ENCODE measurements around the gene NUDT6.
"Not testable (repeated sequence)": the region's sequence is repeated elsewhere in the genome, so short reads cannot be mapped to it uniquely, and the experiment has no call there.

The NUDT6 gene

GRCh38 chr4:122868235-122868634 lies 54.2 kb downstream of the NUDT6 start:
- not testable (repeated sequence) for H3K4me1 ChIP-seq (ENCODE audit: insufficient read depth, low read length); H3K9ac ChIP-seq (ENCODE audit: low read depth, low read length); H3K9me3 ChIP-seq (ENCODE audit: insufficient read depth, low read depth, low read length); H3K27ac ChIP-seq (ENCODE audit: low read length); H3K4me3 ChIP-seq (ENCODE audit: low read length); H3K27me3 ChIP-seq (ENCODE audit: insufficient read depth, low read length)
- peaks cover 19% of the 10 kb centered on the region; the same call in 1 of the 2 replicates for H3K36me3 ChIP-seq (ENCODE audit: insufficient read depth, low read depth, low read length)

DNA sequence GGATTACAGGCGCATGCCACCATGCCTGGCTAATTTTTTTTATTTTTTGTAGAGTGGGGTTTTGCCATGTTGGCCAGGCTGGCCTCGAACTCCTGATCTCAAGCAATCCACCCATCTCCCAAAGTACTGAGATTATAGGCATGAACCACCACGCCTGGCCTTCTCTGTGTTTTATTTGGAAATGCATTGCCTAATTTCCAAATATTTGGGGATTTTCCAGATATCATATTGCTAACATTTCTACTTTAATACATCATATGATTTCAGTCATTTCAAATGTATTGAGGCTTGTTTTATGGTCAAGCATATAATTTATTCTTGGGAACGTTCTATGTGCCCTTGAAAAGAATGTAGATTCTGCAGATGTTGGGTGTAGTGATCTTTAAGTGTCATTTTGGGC lies 57.0 kb downstream of the NUDT6 start:
- Histone ChIP-seq H3K27ac (ENCODE audit: low read length) (no peak overlapping the region), H3K9ac (ENCODE audit: low read depth, low read length) (no peak overlapping the region), H3K4me3 (ENCODE audit: low read length) (no peak overlapping the region), H3K36me3 (ENCODE audit: insufficient read depth, low read depth, low read length) (peaks cover 14% of the 10 kb centered on the region), H3K4me1 (ENCODE audit: insufficient read depth, low read length) (peaks cover 18% of the 10 kb centered on the region), H3K27me3 (ENCODE audit: insufficient read depth, low read length) (no peaks in the 10 kb centered on the region), H3K9me3 (ENCODE audit: insufficient read depth, low read depth, low read length) (no peaks in the 10 kb centered on the region)

- H3K27ac ChIP-seq (ENCODE audit: low read length) = no peak overlapping the region
- H3K9ac ChIP-seq (ENCODE audit: low read depth, low read length) = no peak overlapping the region
- peaks cover 22% of the 10 kb centered on the region for H3K4me1 ChIP-seq (ENCODE audit: insufficient read depth, low read length)
- no peak overlapping the region for H3K4me3 ChIP-seq (ENCODE audit: low read length)
- H3K27me3 ChIP-seq (ENCODE audit: insufficient read depth, low read length) = no peaks in the 10 kb centered on the region
- no peaks in the 10 kb centered on the region for H3K9me3 ChIP-seq (ENCODE audit: insufficient read depth, low read depth, low read length)
- H3K36me3 ChIP-seq (ENCODE audit: insufficient read depth, low read depth, low read length) = peaks cover 19% of the 10 kb centered on the region
These were observed 58.8 kb downstream of the NUDT6 start for GRCh38 chr4:122863639-122864038.

DNA sequence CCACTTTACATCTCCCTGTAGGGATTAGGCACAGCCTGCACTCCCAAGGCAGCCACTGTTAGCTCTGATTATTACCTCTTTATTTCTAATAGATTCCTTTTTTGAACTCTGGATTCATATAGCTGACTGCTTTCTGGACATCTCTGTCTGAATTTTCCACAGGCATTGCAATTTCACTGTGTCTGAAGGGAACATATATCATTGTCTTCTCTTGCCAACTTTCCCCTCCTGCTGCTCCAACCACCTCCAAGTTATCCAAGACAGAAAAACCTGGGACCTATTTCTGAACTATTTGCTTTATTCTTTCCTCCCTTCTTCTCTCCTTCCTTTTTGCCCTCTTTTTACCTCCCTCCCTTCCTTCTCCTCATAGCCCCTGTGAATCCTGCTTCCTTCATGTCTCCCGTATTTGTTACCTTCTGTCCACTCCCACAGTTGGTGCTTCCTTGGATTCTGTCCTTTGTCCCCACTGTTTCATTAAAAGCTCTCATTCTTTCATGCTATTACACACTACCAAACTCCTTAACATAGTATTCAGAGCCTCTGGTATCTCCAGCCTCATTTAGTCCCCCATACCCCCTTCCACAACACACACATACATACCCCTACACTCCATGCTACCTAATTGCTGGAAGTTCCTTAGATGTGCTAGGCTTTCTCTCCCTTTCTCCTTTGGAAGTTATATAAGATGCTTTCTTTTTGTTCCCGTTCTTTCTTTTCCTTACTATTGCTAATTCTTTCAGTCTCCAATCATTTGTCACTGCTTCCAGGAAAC lies 61.0 kb downstream of the NUDT6 start:
- H3K27ac ChIP-seq (ENCODE audit: low read length) = no peak overlapping the region
- peaks cover 21% of the 10 kb centered on the region for H3K36me3 ChIP-seq (ENCODE audit: insufficient read depth, low read depth, low read length)
- peaks cover 37% of the 10 kb centered on the region for H3K4me1 ChIP-seq (ENCODE audit: insufficient read depth, low read length)
- no peaks in the 10 kb centered on the region for H3K27me3 ChIP-seq (ENCODE audit: insufficient read depth, low read length)
- H3K4me3 ChIP-seq (ENCODE audit: low read length) = no peak overlapping the region
- no peaks in the 10 kb centered on the region for H3K9me3 ChIP-seq (ENCODE audit: insufficient read depth, low read depth, low read length)
- H3K9ac ChIP-seq (ENCODE audit: low read depth, low read length) = no peak overlapping the region

DNA sequence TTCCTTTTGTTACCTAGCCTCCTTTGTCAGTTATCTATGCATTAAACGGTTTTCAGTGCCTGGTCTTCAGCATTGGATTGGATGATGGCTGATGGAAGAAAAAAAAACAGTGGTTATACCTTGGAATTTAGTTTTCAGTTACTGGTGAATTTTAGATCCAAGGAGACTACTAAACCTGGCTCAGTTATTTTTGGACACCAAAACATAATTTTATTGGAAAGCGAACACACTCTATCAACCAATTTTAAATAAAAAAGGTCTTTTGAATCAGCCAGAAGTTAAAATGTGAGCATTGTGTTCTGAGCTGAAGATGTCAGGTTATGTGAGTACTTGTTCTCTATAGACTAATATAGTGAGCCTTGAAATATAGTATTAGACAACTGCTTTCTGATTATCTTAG lies 63.7 kb downstream of the NUDT6 start:
- no peak overlapping the region for H3K9ac ChIP-seq (ENCODE audit: low read depth, low read length)
- H3K36me3 ChIP-seq (ENCODE audit: insufficient read depth, low read depth, low read length) = peaks cover 29% of the 10 kb centered on the region
- H3K27me3 ChIP-seq (ENCODE audit: insufficient read depth, low read length) = no peaks in the 10 kb centered on the region
- H3K9me3 ChIP-seq (ENCODE audit: insufficient read depth, low read depth, low read length) = no peaks in the 10 kb centered on the region
- no peak overlapping the region for H3K4me3 ChIP-seq (ENCODE audit: low read length)
- peaks cover 58% of the 10 kb centered on the region for H3K4me1 ChIP-seq (ENCODE audit: insufficient read depth, low read length)
- H3K27ac ChIP-seq (ENCODE audit: low read length) = no peak overlapping the region

- Histone ChIP-seq H3K9me3 (ENCODE audit: insufficient read depth, low read depth, low read length) (no peaks in the 10 kb centered on the region), H3K4me3 (ENCODE audit: low read length) (no peak overlapping the region), H3K4me1 (ENCODE audit: insufficient read depth, low read length) (peaks cover 58% of the 10 kb centered on the region), H3K27ac (ENCODE audit: low read length) (no peak overlapping the region), H3K36me3 (ENCODE audit: insufficient read depth, low read depth, low read length) (peaks cover 36% of the 10 kb centered on the region), H3K9ac (ENCODE audit: low read depth, low read length) (no peak overlapping the region), H3K27me3 (ENCODE audit: insufficient read depth, low read length) (no peaks in the 10 kb centered on the region)
These were observed 65.2 kb downstream of the NUDT6 start for GRCh38 chr4:122857160-122857559.

DNA sequence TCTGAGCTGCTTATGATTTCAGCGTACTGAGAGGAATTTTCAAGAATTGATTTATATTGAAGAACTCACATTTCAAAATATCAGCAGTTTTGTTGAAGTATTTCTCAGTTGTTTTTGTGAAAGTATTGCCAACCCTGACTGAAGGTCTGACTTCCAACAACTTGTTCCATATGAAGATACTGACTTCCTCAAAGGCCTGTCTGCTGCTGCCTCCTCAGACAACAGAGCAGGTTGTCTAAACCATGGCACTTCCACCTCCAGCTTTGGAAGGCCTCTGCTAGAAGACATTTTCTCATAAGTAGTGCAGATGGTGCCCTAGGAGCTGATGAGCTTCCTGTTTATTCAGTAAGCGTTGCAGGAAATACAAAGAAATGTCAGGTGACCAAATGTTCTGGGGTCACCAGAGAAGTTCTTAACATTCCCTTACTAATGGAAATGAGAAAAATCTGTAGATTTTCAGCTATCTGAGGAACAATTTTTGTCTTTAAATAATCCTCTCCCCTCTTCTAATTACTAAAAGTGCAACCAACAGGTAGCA lies 67.0 kb downstream of the NUDT6 start:
- Histone ChIP-seq H3K27me3 (ENCODE audit: insufficient read depth, low read length) (no peaks in the 10 kb centered on the region), H3K9ac (ENCODE audit: low read depth, low read length) (no peak overlapping the region), H3K9me3 (ENCODE audit: insufficient read depth, low read depth, low read length) (no peaks in the 10 kb centered on the region), H3K4me3 (ENCODE audit: low read length) (no peak overlapping the region), H3K27ac (ENCODE audit: low read length) (no peak overlapping the region), H3K4me1 (ENCODE audit: insufficient read depth, low read length) (peaks cover 54% of the 10 kb centered on the region), H3K36me3 (ENCODE audit: insufficient read depth, low read depth, low read length) (peaks cover 35% of the 10 kb centered on the region)

- Histone ChIP-seq H3K36me3 (ENCODE audit: insufficient read depth, low read depth, low read length) (peaks cover 35% of the 10 kb centered on the region), H3K27ac (ENCODE audit: low read length) (no peak overlapping the region), H3K4me1 (ENCODE audit: insufficient read depth, low read length) (peaks cover 57% of the 10 kb centered on the region), H3K4me3 (ENCODE audit: low read length) (peak overlapping the region; percentile 13; the same call in 1 of the 2 replicates), H3K9ac (ENCODE audit: low read depth, low read length) (no peak overlapping the region), H3K9me3 (ENCODE audit: insufficient read depth, low read depth, low read length) (no peaks in the 10 kb centered on the region), H3K27me3 (ENCODE audit: insufficient read depth, low read length) (no peaks in the 10 kb centered on the region)
These were observed 67.7 kb downstream of the NUDT6 start for GRCh38 chr4:122854447-122855352.

GRCh38 chr4:122851568-122851967 lies 70.8 kb downstream of the NUDT6 start:
- H3K9me3 ChIP-seq (ENCODE audit: insufficient read depth, low read depth, low read length) = no peaks in the 10 kb centered on the region
- peaks cover 53% of the 10 kb centered on the region for H3K4me1 ChIP-seq (ENCODE audit: insufficient read depth, low read length)

GRCh38 chr4:122849789-122850188 lies 72.6 kb downstream of the NUDT6 start:
- H3K36me3 ChIP-seq (ENCODE audit: insufficient read depth, low read depth, low read length) = peaks cover 57% of the 10 kb centered on the region
- not testable (repeated sequence) for H3K9ac ChIP-seq (ENCODE audit: low read depth, low read length); H3K27me3 ChIP-seq (ENCODE audit: insufficient read depth, low read length); H3K27ac ChIP-seq (ENCODE audit: low read length); H3K4me3 ChIP-seq (ENCODE audit: low read length); H3K9me3 ChIP-seq (ENCODE audit: insufficient read depth, low read depth, low read length)
- peaks cover 59% of the 10 kb centered on the region for H3K4me1 ChIP-seq (ENCODE audit: insufficient read depth, low read length)

More at GRCh38 chr4:122851568-122851967, 70.8 kb downstream of the NUDT6 start:
- no peak overlapping the region for H3K27ac ChIP-seq (ENCODE audit: low read length)
- H3K9ac ChIP-seq (ENCODE audit: low read depth, low read length) = no peak overlapping the region
- H3K27me3 ChIP-seq (ENCODE audit: insufficient read depth, low read length) = no peaks in the 10 kb centered on the region
- H3K36me3 ChIP-seq (ENCODE audit: insufficient read depth, low read depth, low read length) = peaks cover 54% of the 10 kb centered on the region
- no peak overlapping the region for H3K4me3 ChIP-seq (ENCODE audit: low read length)

DNA sequence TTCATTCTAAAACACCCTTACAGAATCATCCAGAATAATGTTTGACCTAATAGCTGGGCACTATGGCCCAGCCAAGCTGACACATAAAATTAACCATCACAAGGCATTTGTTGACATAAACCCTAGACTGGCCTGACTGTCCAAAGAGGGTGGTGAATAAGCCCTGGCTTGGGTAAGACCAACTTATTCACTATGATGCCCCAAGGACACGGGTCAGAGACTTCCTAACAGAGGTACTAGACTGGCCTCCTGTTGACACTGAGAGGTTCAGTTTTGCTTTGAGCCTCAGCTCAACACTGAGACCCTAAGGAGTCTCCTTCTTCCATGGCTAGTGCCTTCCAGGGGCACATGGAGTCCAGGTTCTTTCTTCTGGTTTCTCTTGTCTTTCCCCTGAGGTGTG lies 74.5 kb downstream of the NUDT6 start:
- H3K9ac ChIP-seq (ENCODE audit: low read depth, low read length) = no peak overlapping the region
- H3K4me3 ChIP-seq (ENCODE audit: low read length) = no peak overlapping the region
- peaks cover 50% of the 10 kb centered on the region for H3K4me1 ChIP-seq (ENCODE audit: insufficient read depth, low read length)
- no peaks in the 10 kb centered on the region for H3K9me3 ChIP-seq (ENCODE audit: insufficient read depth, low read depth, low read length)
- peaks cover 64% of the 10 kb centered on the region for H3K36me3 ChIP-seq (ENCODE audit: insufficient read depth, low read depth, low read length)
- no peak overlapping the region for H3K27ac ChIP-seq (ENCODE audit: low read length)
- H3K27me3 ChIP-seq (ENCODE audit: insufficient read depth, low read length) = no peaks in the 10 kb centered on the region

Data from iPS-20b (cell line).